Peyer's patch (tissue), 4 donors: ENCODE data around the gene DNAL1. TPM values are rescaled to one million over a fixed set of nuclear protein-coding genes. Genes with fewer than 3 reads are reported as not detected.
A peak's percentile ranks its signal among the peaks of the same experiment; 100 is the strongest.

Experiments used
- DNase-seq, 3 donors: peaks; one replicate each; pipeline ENCODE4 v3.0.0-alpha.2; 2017 to 2019
- H3K27ac ChIP-seq, 4 donors: fragments of 200-600 bp; sonication (generic); one replicate each; pipeline ENCODE4 v1.5.1; 2016 to 2019
- H3K27me3 ChIP-seq, 2 donors: fragments of 200-600 bp; sonication (generic); one replicate each; pipeline ENCODE4 v1.5.1; 2019
- H3K36me3 ChIP-seq, 3 donors: fragments of 200-600 bp; sonication (generic); one replicate each; pipeline ENCODE4 v1.5.1; 2016 to 2019
- H3K4me1 ChIP-seq, 4 donors: fragments of 200-600 bp; sonication (generic); one replicate each; pipeline ENCODE4 v1.5.1; 2016 to 2019
- H3K4me3 ChIP-seq, 4 donors: fragments of 200-600 bp; sonication (generic); 1 replicate in 3 of 4; 2 replicates in 1 of 4; pipeline ENCODE4 v1.5.1; 2016 to 2019; ENCODE audit warnings: mild to moderate bottlenecking in 1 of 4
- H3K9me3 ChIP-seq, 4 donors: fragments of 200-600 bp; sonication (generic); one replicate each; pipeline ENCODE4 v1.5.1; 2016 to 2019; ENCODE audit warnings: mild to moderate bottlenecking in 1 of 4
- CTCF ChIP-seq, 6 experiments: fragments of 450-650 bp in 4 of 6; fragments of 200-600 bp in 2 of 6; sonication (generic) in 1 of 6; IDR thresholded peaks; one replicate each; pipeline ENCODE4 v1.5.1; 2017 to 2019; ENCODE audit warnings: antibody characterized with exemption in 6 of 6, mild to moderate bottlenecking in 3 of 6, moderate library complexity in 1 of 6
- POLR2A ChIP-seq, 2 donors: fragments of 450-650 bp; IDR thresholded peaks; one replicate each; pipeline ENCODE4 v1.5.1; 2017; ENCODE audit warnings: antibody characterized with exemption in 2 of 2, mild to moderate bottlenecking in 2 of 2, moderate library complexity in 2 of 2
- total RNA-seq, 4 donors: library from RNA; depleted of rRNA; stranded (reverse); fragments of >200 nt; gene quantifications; one replicate each; pipeline ENCODE4 v1.1.0, GENCODE V29; 2016

DNAL1 gene
- total RNA-seq, 4 donors from 2014 or later: 1.7 to 7.6 (median 4.6) TPM

GRCh38 chr14:73745571-73746519, 101.1 kb downstream of the DNAL1 start:
- Histone ChIP-seq H3K4me1 (peaks cover 61 to 99% (median 82%) of the 10 kb centered on the region in 4 donors), H3K9me3 (no peaks in the 10 kb centered on the region), H3K4me3 (no peak overlapping the region), H3K27ac (peak overlapping the region; percentile 78 to 95 (median 88)), H3K27me3 (no peaks in the 10 kb centered on the region), H3K36me3 (no peaks in the 10 kb centered on the region)
- TF ChIP-seq POLR2A (IDR thresholded peaks at IDR 0.05) (no peak), CTCF (IDR thresholded peaks at IDR 0.05) (no peak)
- no peak for DNase-seq

GRCh38 chr14:73746520-73747378, 102.0 kb downstream of the DNAL1 start:
- Histone ChIP-seq H3K27ac (peak overlapping the region; percentile 78 to 95 (median 88)), H3K36me3 (no peaks in the 10 kb centered on the region), H3K9me3 (no peaks in the 10 kb centered on the region), H3K27me3 (no peaks in the 10 kb centered on the region), H3K4me3 (no peak overlapping the region), H3K4me1 (peaks cover 59 to 99% (median 84%) of the 10 kb centered on the region in 4 donors)
- peak in 1 of 3 donors; percentile 62 for DNase-seq
- TF ChIP-seq CTCF (IDR thresholded peaks at IDR 0.05) (peak in 3 of 6 experiments; percentile 11 to 31 (median 30)), POLR2A (IDR thresholded peaks at IDR 0.05) (peak in 1 of 2 donors; percentile 30)

GRCh38 chr14:73747379-73748211, 102.8 kb downstream of the DNAL1 start:
- TF ChIP-seq POLR2A (IDR thresholded peaks at IDR 0.05): no peak
- Histone ChIP-seq H3K9me3 (no peaks in the 10 kb centered on the region), H3K27ac (peak overlapping the region; percentile 19 to 95 (median 88)), H3K4me1 (peaks cover 57 to 99% (median 84%) of the 10 kb centered on the region in 4 donors), H3K4me3 (no peak overlapping the region), H3K27me3 (no peaks in the 10 kb centered on the region), H3K36me3 (no peaks in the 10 kb centered on the region)
- DNase-seq: peak in 1 of 3 donors; percentile 34

GRCh38 chr14:73748858-73749357, 104.1 kb downstream of the DNAL1 start:
- Histone ChIP-seq H3K27ac (peak overlapping the region in 1 of 4 donors; percentile 47), H3K9me3 (no peaks in the 10 kb centered on the region), H3K27me3 (no peaks in the 10 kb centered on the region), H3K4me3 (no peak overlapping the region), H3K36me3 (no peaks in the 10 kb centered on the region), H3K4me1 (peaks cover 55 to 99% (median 86%) of the 10 kb centered on the region in 4 donors)
- DNase-seq: no peak
- no peak for TF ChIP-seq POLR2A (IDR thresholded peaks at IDR 0.05)
- no peak for TF ChIP-seq CTCF (IDR thresholded peaks at IDR 0.05)

GRCh38 chr14:73749706-73750530, 105.1 kb downstream of the DNAL1 start:
- H3K27ac ChIP-seq: peak overlapping the region in 3 of 4 donors; percentile 98 to 100 (median 99)
- no peak for TF ChIP-seq POLR2A (IDR thresholded peaks at IDR 0.05)
- no peak for TF ChIP-seq CTCF (IDR thresholded peaks at IDR 0.05)
- H3K36me3 ChIP-seq: no peaks in the 10 kb centered on the region
- H3K27me3 ChIP-seq: no peaks in the 10 kb centered on the region
- peak in 1 of 3 donors; percentile 31 for DNase-seq
- H3K9me3 ChIP-seq: no peaks in the 10 kb centered on the region
- H3K4me1 ChIP-seq: peaks cover 51 to 99% (median 80%) of the 10 kb centered on the region in 4 donors
- H3K4me3 ChIP-seq: no peak overlapping the region
